Muscle layer of duodenum (tissue), 2 donors: ENCODE data around the gene GPC3.
"Not testable (repeated sequence)": the region's sequence is repeated elsewhere in the genome, so short reads cannot be mapped to it uniquely, and the experiment has no call there.

Experiments
- H3K27ac ChIP-seq: one replicate; pipeline ENCODE4 v1.7.0; 2013; ENCODE audit warnings: mild to moderate bottlenecking, low read length
- H3K27me3 ChIP-seq: one replicate; pipeline ENCODE4 v1.7.0; 2013; ENCODE audit warnings: low read depth, mild to moderate bottlenecking, control low read depth, low read length
- H3K36me3 ChIP-seq, 2 donors: one replicate each; pipeline ENCODE4 v1.7.0; 2013; ENCODE audit warnings: low read length in 2 of 2, control low read depth in 1 of 2, mild to moderate bottlenecking in 1 of 2; ENCODE audit not compliant: insufficient read depth in 2 of 2, control insufficient read depth in 1 of 2
- H3K4me1 ChIP-seq, 2 donors: one replicate each; pipeline ENCODE4 v1.7.0; 2013; ENCODE audit warnings: low read length in 2 of 2, mild to moderate bottlenecking in 2 of 2, control low read depth in 1 of 2, moderate library complexity in 1 of 2; ENCODE audit not compliant: insufficient read depth in 2 of 2, control insufficient read depth in 1 of 2
- H3K4me3 ChIP-seq, 2 donors: one replicate each; pipeline ENCODE4 v1.7.0; 2013; ENCODE audit warnings: low read length in 2 of 2, low read depth in 1 of 2, mild to moderate bottlenecking in 1 of 2
- H3K9me3 ChIP-seq, 2 donors: one replicate each; pipeline ENCODE4 v1.7.0; 2013; ENCODE audit warnings: low read length in 2 of 2, control low read depth in 1 of 2, mild to moderate bottlenecking in 1 of 2; ENCODE audit not compliant: control insufficient read depth in 1 of 2
- donor health status: healthy.

Gene GPC3

GRCh38 chrX:133908223-133908955 is 77.0 kb downstream of the GPC3 start:
- no peaks in the 10 kb centered on the region for H3K36me3 ChIP-seq
- H3K9me3 ChIP-seq = no peaks in the 10 kb centered on the region
- no peak overlapping the region for H3K4me3 ChIP-seq
- no peaks in the 10 kb centered on the region for H3K27me3 ChIP-seq
- no peaks in the 10 kb centered on the region for H3K4me1 ChIP-seq
- H3K27ac ChIP-seq = no peak overlapping the region

GRCh38 chrX:133907606-133908005 is 77.8 kb downstream of the GPC3 start:
- no peak overlapping the region for H3K4me3 ChIP-seq
- no peaks in the 10 kb centered on the region for H3K27me3 ChIP-seq
- no peaks in the 10 kb centered on the region for H3K9me3 ChIP-seq
- H3K27ac ChIP-seq = no peak overlapping the region
- H3K4me1 ChIP-seq = no peaks in the 10 kb centered on the region
- no peaks in the 10 kb centered on the region for H3K36me3 ChIP-seq

DNA sequence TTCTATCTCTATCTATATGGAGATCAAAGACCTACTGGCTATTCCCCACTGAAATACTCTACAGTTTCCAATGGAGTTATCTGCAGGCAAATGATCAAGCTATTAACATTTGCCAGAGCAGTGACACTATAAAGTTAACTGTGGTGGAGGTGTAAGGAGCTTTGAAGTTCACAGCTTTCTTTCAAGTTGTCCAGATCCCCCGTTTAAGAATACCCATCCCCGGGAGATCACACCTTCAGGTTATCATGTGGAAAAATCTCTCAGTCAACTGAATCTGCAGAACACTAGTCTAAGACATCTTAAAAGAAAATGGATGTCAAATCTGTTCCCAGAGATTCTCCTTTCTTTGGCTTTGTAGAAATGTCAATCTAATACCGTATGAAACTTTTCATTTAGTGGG is 80.1 kb downstream of the GPC3 start:
- H3K9me3 ChIP-seq = no peaks in the 10 kb centered on the region
- no peak overlapping the region for H3K4me3 ChIP-seq
- H3K27me3 ChIP-seq = no peaks in the 10 kb centered on the region

DNA sequence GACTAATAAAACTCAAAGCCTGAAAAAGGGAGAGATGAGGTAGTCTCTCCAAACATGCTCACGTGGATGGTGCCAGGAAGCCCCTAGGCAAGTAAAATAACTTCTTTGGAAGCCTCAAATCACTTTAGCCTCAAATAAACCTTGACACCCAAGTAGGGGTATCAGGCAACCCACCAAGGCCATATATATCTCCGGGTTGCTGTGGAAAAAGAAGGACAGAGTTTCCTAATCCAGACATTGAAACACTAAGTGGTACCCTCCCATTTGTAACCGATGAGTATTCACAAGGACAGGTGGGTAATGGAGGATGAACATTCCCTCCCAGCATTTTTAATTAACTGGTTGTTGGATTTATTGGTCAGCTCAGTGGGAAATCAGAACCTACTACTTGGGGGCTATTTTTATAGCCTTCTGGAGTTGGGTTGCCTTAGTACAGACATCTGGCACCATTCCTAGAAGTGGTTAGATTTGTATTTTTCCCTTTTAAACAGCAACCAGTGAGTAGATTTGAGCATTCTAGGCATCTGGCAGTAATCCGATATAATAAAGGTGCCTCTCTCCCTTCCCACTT is 87.7 kb downstream of the GPC3 start:
- Histone ChIP-seq H3K9me3 (no peaks in the 10 kb centered on the region), H3K4me1 (no peaks in the 10 kb centered on the region), H3K27me3 (no peaks in the 10 kb centered on the region), H3K27ac (no peak overlapping the region), H3K36me3 (no peaks in the 10 kb centered on the region), H3K4me3 (no peak overlapping the region)

More for the DNA sequence above, 80.1 kb downstream of the GPC3 start:
- H3K36me3 ChIP-seq = no peaks in the 10 kb centered on the region
- no peaks in the 10 kb centered on the region for H3K4me1 ChIP-seq
- H3K27ac ChIP-seq = no peak overlapping the region

DNA sequence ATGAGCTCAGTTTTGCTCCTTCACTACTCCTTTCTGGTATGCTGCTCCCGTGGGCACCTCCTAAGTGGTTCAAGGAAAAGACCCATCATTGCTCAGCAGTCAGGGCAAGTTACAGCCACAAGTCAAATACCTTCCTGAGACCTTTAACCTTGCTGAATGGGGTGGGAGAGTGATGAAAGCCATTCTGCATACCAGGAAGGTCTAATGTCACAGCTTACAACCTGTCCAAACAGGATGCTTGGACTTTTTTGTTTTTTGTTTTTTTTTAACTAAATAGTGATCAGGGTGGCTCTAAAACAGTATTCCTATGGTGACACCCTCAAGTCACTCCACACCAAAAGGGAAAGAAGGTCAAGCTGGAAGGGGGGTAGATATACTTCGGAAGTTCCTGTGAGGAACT is 93.1 kb downstream of the GPC3 start:
- Histone ChIP-seq H3K9me3 (no peaks in the 10 kb centered on the region), H3K36me3 (no peaks in the 10 kb centered on the region), H3K27ac (no peak overlapping the region), H3K27me3 (no peaks in the 10 kb centered on the region), H3K4me3 (no peak overlapping the region), H3K4me1 (no peaks in the 10 kb centered on the region)

- H3K4me1 ChIP-seq = no peaks in the 10 kb centered on the region
- no peaks in the 10 kb centered on the region for H3K9me3 ChIP-seq
- no peaks in the 10 kb centered on the region for H3K27me3 ChIP-seq
- no peak overlapping the region for H3K27ac ChIP-seq
- no peaks in the 10 kb centered on the region for H3K36me3 ChIP-seq
- H3K4me3 ChIP-seq = no peak overlapping the region
Measured at GRCh38 chrX:133888984-133889383, 96.4 kb downstream of the GPC3 start.

GRCh38 chrX:133888084-133888483 is 97.3 kb downstream of the GPC3 start:
- not testable (repeated sequence) for H3K4me1 ChIP-seq, H3K27me3 ChIP-seq, H3K27ac ChIP-seq, H3K9me3 ChIP-seq, H3K4me3 ChIP-seq, H3K36me3 ChIP-seq

GRCh38 chrX:133884430-133885394 is 100.7 kb downstream of the GPC3 start:
- Histone ChIP-seq H3K4me3 (no peak overlapping the region), H3K9me3 (no peaks in the 10 kb centered on the region), H3K36me3 (no peaks in the 10 kb centered on the region), H3K4me1 (no peaks in the 10 kb centered on the region), H3K27ac (no peak overlapping the region), H3K27me3 (no peaks in the 10 kb centered on the region)

GRCh38 chrX:133881893-133882292 is 103.5 kb downstream of the GPC3 start:
- Histone ChIP-seq H3K36me3 (no peaks in the 10 kb centered on the region), H3K27ac (no peak overlapping the region), H3K4me1 (no peaks in the 10 kb centered on the region)

GRCh38 chrX:133881007-133881406 is 104.4 kb downstream of the GPC3 start:
- H3K27me3 ChIP-seq = no peaks in the 10 kb centered on the region
- no peak overlapping the region for H3K4me3 ChIP-seq
- H3K36me3 ChIP-seq = no peaks in the 10 kb centered on the region
- H3K27ac ChIP-seq = no peak overlapping the region
- no peaks in the 10 kb centered on the region for H3K4me1 ChIP-seq
- H3K9me3 ChIP-seq = no peaks in the 10 kb centered on the region

More at GRCh38 chrX:133881893-133882292, 103.5 kb downstream of the GPC3 start:
- Histone ChIP-seq H3K4me3 (no peak overlapping the region), H3K27me3 (no peaks in the 10 kb centered on the region), H3K9me3 (no peaks in the 10 kb centered on the region)

DNA sequence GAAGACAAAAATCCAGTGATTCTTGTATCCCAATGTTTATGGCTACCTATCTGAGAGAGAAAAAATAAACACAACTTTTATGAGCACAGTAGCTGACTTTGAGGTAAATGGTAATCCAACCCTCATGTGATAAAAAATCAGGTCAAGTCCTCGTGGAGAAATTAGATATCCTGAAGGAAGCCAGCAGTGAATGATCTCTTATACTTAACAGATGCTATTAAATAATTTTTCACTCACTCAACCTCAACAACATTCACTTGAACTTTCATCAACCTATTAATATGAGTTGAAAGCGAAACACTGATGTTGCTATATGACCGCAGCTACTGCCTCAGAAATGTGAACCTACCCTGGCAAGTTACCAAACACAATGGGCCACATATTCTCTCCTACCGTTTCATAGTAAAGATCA is 105.4 kb downstream of the GPC3 start:
- Histone ChIP-seq H3K4me1 (no peaks in the 10 kb centered on the region), H3K9me3 (no peaks in the 10 kb centered on the region), H3K4me3 (no peak overlapping the region), H3K27ac (no peak overlapping the region), H3K36me3 (no peaks in the 10 kb centered on the region), H3K27me3 (no peaks in the 10 kb centered on the region)
